Melanocyte of skin (primary cell): ENCODE measurements around the gene NAA16. TPM values are rescaled to one million over a fixed set of nuclear protein-coding genes. Genes with fewer than 3 reads are reported as not detected.

Source experiments
- small RNA-seq, 2 donors: library from RNA; depleted of rRNA; stranded (forward); fragments of <200 nt; gene quantifications; one replicate each; pipeline ENCODE3, GENCODE V24; 2012
- total RNA-seq, 2 donors: library from RNA; depleted of rRNA; stranded (reverse); fragments of >200 nt; gene quantifications; 2 replicates each; pipeline ENCODE4 v1.2.3, GENCODE V29; 2012

Gene NAA16
- total RNA-seq, result 1 to 10 TPM; 6.9 to 9.7 TPM

DNA sequence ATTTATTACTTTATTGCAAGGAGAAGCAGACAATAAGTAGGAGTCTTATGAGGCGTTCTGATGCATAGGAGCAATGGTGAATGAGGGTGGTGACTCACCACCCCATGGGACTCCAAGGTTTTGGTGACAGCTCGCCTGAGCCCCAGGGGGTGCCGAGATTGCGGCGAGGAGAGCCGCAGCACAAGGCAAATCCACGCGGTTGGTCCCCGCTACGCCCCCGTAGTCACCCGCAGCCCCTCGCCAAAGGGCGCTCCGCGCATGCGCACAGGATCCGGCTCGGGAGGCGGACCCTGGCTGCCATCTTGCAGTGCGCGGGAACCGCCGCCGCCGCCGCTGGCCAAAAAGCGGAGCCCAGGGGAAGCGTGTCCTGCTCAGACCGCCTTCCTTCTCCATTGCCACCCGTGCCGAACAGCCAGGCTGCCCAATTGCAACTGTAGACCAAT, at the start of gene NAA16:
NAA16 (plus strand) TSS at position 305 of the 443 bp plus-strand sequence. CDS start 262 bp downstream, outside the sequence.

DNA sequence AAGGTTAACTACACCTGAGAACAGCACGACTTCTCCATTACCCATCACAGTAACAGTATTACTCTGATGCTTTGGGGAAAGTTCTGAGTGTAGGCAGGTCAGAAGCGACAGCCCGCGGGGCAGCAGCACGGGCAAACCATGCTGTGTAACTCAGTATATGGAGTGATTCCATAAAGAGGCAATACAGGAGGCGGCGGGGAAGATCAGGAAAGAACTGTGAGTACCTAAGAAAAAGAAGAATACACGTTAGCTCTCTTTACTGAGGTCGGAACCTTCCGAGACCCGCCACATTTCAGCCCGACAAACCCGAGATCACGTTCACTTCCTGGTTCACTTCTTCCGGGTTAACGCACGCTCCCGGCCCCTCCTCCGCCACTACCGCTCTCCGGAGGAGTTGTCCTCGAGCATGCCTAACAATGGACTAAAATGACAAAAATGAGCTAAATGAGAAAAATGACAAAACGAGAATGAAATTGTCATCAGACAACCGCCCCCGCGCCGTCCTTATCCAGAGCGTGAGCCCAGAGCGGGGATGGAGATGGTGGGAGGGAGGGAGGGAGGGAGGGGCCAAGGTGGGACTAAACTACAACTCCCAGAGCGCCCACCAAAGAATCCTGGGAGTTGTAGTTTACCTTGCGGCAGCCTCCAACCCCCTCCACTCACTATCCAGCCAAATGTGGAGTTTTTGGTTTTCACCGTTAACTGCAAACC, 47.7 kb upstream of the NAA16 start, which contains the start of gene MTRF1:
MTRF1 (minus strand) TSS at position 316 of the 711 bp plus-strand sequence. CDS start 2,669 bp downstream, outside the sequence.

Small RNAs within 50 kb of the gene (small RNA-seq; reads per million reads assigned to genes)
- 0 reads per million in 2 donors for gene RNU6-57P

Other genes starting within 250 kb of the NAA16 start
- 1 to 10 TPM; 4.1 to 5.0 TPM for gene WBP4, start 249.8 kb upstream of the NAA16 start, total RNA-seq
- 10 to 100 TPM; 11.4 to 15.0 TPM for gene KBTBD6, start 178.5 kb upstream of the NAA16 start, total RNA-seq
- 1 to 10 TPM; 8.6 to 10.0 TPM for gene KBTBD7, start 116.7 kb upstream of the NAA16 start, total RNA-seq
- 10 to 100 TPM in 1 of 2 donors, 1 to 10 TPM in 1; 8.3 to 16.7 TPM for gene MTRF1, start 47.7 kb upstream of the NAA16 start, total RNA-seq
- gene RGCC, start 146.3 kb downstream of the NAA16 start, total RNA-seq, result under 1 TPM in 1 of 2 donors, not detected in 1; 0.34 TPM